HG03439 (cell line): Measurements from ENCODE around the gene BUB1B.

Experiments used
- ATAC-seq: cut with Tn5 transposase; IDR thresholded peaks from one replicate; pipeline ENCODE4 v1.9.1; 2021; ENCODE audit warnings: mild to moderate bottlenecking, moderate library complexity; ENCODE audit not compliant: unreplicated experiment

Gene BUB1B

GRCh38 chr15:40239693-40240618 lies 79.1 kb downstream of the BUB1B start:
- no peak for ATAC-seq

DNA sequence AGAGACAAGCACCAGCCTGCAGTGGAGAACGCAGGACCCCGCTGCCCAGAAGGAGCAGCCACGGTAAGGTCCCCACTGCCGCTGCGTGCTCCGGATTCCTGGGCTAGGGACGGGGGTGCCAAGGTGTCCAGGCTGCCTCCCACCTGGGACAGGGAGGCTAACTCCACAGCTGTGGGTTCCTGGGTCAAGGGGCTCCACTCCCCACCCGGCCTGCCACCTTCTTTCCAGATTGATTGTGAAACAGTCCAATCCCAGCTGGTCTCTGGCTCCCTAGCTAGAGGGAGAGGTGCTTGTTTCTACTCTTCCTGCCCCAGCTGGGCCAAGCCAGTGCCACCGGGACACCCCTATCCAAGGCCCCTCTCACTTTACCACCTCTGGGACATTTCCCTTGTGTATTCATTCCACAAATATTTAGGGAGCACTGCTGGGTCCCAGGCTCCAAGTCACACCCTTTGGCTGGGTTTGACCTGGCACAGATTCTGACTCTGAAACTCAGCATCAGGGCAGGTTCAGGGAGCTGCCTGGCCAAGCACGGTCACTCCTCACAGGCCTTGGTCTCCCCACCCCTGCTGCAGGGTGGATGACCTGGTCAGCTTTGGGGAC lies 79.9 kb downstream of the BUB1B start:
- no peak for ATAC-seq

- no peak for ATAC-seq
Observed at GRCh38 chr15:40241269-40242212, 80.7 kb downstream of the BUB1B start.

DNA sequence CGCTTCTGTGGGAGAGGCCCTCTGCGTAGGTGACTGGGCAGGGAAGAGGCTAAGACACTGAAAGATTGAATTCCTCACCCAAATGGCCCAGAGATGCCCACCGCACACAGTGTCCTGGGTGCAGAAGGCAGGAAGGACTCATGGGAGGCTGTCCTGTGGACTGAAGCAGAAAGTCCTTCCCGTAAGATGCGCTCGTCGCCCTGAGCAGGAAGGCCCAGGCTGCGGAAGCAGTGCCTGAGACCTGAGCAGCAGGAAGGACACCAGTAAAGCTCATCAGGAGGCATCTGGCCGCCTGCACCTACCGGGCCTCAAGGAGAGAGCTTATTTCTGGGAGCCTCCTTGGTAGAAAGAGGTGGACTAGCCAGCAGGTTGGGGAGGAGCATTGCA lies 81.3 kb downstream of the BUB1B start:
- no peak for ATAC-seq

GRCh38 chr15:40242601-40243000 lies 81.7 kb downstream of the BUB1B start:
- no peak for ATAC-seq

DNA sequence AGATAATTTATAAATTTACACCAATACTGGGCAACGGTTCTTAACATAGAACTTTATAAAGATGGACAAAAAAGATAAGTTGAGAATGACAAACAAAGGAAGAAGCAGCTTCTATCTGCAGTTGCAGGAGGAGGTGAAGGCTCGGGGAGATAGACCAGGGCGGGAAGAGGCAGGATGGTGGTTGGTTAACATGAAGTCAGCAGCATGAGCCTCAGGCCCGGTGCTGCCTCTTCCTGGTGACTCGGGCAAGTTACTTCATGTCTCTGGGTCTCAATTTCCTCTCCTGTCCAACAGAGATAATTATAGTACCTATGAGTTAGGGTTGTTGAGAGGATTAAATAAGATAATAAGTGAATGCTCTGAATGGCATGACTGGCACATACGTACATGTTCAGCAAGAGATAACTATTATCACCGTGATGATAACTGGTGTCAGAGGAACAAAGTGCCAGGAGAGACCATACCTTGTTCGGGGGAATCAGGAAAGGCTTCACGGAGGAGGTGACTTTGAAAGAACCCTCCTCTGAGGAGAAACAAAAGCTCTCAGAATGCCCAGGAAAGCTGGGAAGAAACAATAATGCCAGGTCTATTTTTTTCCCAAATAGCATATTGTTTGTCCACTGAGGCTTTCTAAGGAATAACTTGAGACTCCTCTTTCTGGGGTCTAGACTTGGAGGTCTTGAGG lies 82.4 kb downstream of the BUB1B start:
- no peak for ATAC-seq

- no peak for ATAC-seq
Observed at GRCh38 chr15:40244961-40245523, 84.2 kb downstream of the BUB1B start.

- no peak for ATAC-seq
Observed at GRCh38 chr15:40245666-40246450, 85.0 kb downstream of the BUB1B start.

- no peak for ATAC-seq
Observed at GRCh38 chr15:40246496-40247280, 85.8 kb downstream of the BUB1B start.

GRCh38 chr15:40247406-40247971 lies 86.6 kb downstream of the BUB1B start:
- no peak for ATAC-seq

DNA sequence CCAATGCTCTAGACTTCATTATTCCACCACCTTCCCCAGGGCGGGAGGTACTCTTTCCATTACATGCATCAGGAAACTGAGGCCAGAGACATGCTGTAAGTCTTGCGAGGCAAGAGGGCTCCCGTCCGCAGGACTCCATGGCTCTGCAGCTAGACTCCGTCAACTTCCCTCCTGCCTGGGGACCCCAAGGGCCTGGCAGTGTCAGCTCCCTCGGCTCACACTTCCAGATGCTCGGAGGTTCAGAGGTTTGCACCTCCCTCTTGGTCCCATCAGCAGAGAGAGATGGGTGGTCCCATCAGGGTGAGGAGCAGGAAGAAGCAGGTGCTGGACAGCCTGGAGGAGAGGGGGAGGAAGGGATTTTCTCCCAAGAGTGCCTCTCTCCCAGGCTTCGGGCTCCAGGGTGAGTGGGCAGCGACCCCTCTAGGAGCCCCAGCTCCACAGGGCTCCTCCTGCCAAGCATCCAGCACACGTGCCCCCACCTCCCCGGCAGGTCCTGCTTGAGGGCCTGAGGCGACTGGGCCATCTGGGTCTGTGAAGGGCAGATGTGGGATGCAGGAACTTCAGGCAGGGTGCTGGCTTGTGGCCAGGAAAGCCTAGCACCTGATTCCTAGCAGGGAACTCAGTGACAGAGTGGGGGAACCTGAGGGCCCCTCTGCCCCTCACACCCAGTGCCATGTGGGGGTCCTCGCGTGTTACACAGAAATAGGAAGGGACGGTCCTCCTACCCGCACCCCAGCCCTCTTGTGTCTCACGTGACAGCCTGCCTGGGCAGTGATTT lies 87.3 kb downstream of the BUB1B start:
- ATAC-seq: no peak

DNA sequence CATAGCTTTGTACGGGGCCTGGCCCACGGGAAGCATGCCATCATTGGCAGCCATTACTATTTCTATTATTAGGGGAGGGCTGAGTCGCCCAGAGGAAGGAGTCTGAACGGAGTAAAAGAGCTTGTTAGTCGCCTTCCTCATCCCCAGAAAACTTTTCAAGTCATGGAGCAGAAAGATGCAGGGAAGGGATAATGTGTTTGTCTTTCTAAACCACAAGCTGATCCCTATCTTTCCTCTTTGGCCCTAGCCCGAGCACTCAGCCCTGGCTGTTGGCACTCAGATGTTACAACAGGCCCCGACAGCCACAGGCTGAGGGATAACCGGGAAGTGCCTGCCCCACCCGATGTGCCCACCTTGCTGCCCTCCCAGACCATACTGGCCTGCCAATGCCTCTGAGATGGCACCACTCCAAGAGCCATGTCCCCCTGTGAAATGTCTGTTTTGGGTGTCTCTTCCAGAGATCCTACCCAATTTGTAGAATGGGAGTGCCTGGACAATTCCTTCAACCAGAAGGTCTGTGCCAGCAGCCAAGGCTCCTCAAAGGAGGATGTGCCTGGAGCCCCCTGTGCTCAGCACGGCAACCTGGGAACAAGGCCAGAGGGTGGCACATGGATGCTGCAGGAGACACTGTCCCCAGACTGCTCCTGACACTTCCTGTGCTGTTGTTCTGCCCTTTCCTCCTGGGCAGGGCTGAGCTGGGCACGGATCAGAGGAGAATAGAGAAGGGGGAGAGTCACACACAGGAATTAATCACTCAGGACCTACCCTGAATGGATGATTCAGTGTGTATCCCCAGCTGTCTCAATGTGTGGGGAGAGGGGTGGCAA lies 88.8 kb downstream of the BUB1B start:
- ATAC-seq: no peak

GRCh38 chr15:40250304-40250656 lies 89.4 kb downstream of the BUB1B start:
- no peak for ATAC-seq

DNA sequence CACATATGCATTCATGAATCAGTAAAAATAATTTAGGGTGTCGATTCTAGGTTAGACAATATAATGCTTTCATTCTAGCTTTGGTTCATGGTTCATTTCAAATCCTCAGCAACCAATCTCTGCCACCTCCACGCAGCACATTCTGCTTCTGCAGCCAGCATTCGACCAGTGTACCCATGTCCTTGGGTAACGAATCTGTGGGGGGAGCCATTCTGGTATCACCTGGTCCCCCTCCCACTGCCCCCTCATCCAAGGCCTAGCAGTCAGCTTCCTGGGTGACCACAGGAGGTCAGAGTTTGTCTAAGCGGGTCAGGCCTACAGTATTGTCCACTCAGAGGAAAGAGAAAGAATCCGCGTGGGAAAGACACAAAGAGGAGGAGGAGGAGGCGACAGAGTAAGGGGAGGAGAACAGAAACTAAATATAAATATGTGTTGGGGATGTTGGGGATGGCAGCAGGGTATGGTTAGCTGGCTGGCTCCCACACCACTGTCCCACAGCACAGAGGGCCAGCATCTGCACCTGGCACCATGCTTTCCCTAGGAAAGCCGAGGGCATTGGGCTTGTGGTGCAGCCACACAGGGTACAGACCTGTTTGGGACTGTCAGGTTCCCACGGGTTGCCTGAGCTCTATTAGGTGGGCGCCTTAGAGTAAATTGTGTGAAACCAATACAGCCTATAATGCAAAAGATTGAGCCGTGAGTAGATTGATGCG lies 90.1 kb downstream of the BUB1B start:
- ATAC-seq: no peak

DNA sequence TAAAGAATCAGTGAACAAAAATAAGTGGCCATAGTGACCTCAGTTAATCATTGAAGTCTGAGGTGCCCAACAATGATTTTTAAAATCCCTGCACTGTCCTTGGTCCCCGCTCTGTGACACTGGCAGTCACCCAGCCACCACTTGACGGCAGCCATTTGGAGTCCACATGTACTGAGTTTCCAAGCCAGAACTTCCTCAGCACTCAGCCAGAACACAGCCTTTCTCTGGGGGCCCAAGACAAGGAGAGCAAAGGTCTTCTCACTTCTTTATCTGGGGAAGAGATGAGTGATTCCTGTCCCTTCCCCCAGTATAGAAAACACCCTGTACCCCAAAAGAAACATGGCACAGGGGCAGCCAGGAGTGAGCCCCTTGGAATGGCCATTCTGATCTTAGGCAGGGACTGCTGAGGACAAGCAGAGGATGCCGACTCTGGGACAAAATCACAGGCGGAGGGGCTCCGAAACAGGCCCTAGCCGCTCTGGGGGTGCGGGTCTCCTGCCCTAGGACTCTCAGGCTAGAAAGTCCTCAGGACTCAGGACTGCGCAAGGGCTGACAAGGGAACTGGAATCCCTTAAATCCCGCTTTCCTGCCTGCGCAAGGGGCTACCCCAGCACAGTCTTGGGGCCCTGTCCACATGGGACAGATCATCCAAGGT lies 90.7 kb downstream of the BUB1B start:
- ATAC-seq: no peak

GRCh38 chr15:40252141-40252437 lies 91.2 kb downstream of the BUB1B start:
- ATAC-seq: no peak
